K562 (cell line): ENCODE measurements around the gene ITGB6.

Experiments used
- BDP1 ChIP-seq: IDR thresholded peaks from 3 replicates; pipeline ENCODE4 v1.6.1; 2011; ENCODE audit not compliant: insufficient read length, insufficient read depth
- BRD9 ChIP-seq: fragments of 450-650 bp; IDR thresholded peaks from 2 replicates; pipeline ENCODE4 v1.6.1; 2018; ENCODE audit warnings: low read depth; ENCODE audit not compliant: partially characterized antibody
- CTCF ChIP-seq, 3 experiments: IDR thresholded peaks in 2 of 3; conservative IDR thresholded peaks in 1 of 3; 2 replicates each; pipeline ENCODE4 v1.5.1; 2011 to 2012; ENCODE audit warnings: low read length in 3 of 3, mild to moderate bottlenecking in 3 of 3, control low read depth in 2 of 3, improper control_type of control experiment in 1 of 3, inconsistent platforms in 1 of 3, low read depth in 1 of 3, mixed read lengths in 1 of 3, moderate library complexity in 1 of 3; ENCODE audit not compliant: insufficient read depth in 2 of 3
- EP300 ChIP-seq: IDR thresholded peaks from 2 replicates; pipeline ENCODE4 v1.6.1; 2012; ENCODE audit warnings: low read length, improper control_type of control experiment
- ETS2 ChIP-seq: IDR thresholded peaks from 2 replicates; pipeline ENCODE4 v1.6.1; 2016; ENCODE audit warnings: borderline replicate concordance, missing genetic modification characterization, mild to moderate bottlenecking, moderate library complexity, missing compliant biosample characterization; ENCODE audit not compliant: poor library complexity, severe bottlenecking
- HNRNPH1 ChIP-seq: fragments of 200-400 bp; formaldehyde crosslinking; optimal IDR thresholded peaks from 2 replicates; pipeline ENCODE3; 2017; ENCODE audit warnings: low read depth, mild to moderate bottlenecking, low read length, moderate library complexity
- NFIC ChIP-seq: fragments of 450-650 bp; IDR thresholded peaks from 2 replicates; pipeline ENCODE4 v1.6.1; 2017; ENCODE audit warnings: mild to moderate bottlenecking, inconsistent platforms
- POLR2A ChIP-seq: fragments of 450-650 bp; conservative IDR thresholded peaks from 2 replicates; pipeline ENCODE4 v1.6.1; 2016
- TBP ChIP-seq: optimal IDR thresholded peaks from 2 replicates; pipeline ENCODE3; 2011; ENCODE audit warnings: low read depth, low read length, improper control_type of control experiment
- TCF7 ChIP-seq: sonication (generic); IDR thresholded peaks from 2 replicates; pipeline ENCODE4 v1.6.1; 2016; ENCODE audit warnings: antibody characterized with exemption, borderline replicate concordance
- ZFP36 ChIP-seq: fragments of 150-350 bp; IDR thresholded peaks from 2 replicates; pipeline ENCODE4 v1.6.1; 2018; ENCODE audit warnings: low read length, low read depth; ENCODE audit not compliant: partially characterized antibody
- ZKSCAN1 ChIP-seq: fragments of 150-350 bp; IDR thresholded peaks from 2 replicates; pipeline ENCODE4 v1.6.1; 2016; ENCODE audit warnings: low read depth, low read length

- TF ChIP-seq ZKSCAN1 (no peak), HNRNPH1 (no peak), BRD9 (no peak), EP300 (no peak), TBP (no peak), ZFP36 (no peak), CTCF (IDR thresholded peaks at IDR 0.05 in 2 of 3, conservative IDR thresholded peaks at IDR 0.05 in 1 of 3; ENCODE audit: insufficient read depth in 2 of 3, low read depth in 1 of 3, low read length in 3 of 3) (no peak), BDP1 (no peak), NFIC (no peak), TCF7 (no peak), ETS2 (tag) (no peak), POLR2A (no peak)
These were observed 62.6 kb downstream of the ITGB6 start for GRCh38 chr2:160137464-160137863.
